Lung (tissue), 12 donors: Measurements from ENCODE around the gene ABCC11. TPM values are rescaled to one million over a fixed set of nuclear protein-coding genes. Genes with fewer than 3 reads are reported as not detected.
"Not testable (repeated sequence)": the region's sequence is repeated elsewhere in the genome, so short reads cannot be mapped to it uniquely, and the experiment has no call there.

Experiments
- ATAC-seq: fragments of 200-7000 bp; cut with Tn5 transposase; one replicate; pipeline ENCODE4 v1.9.1; 2020; ENCODE audit warnings: moderate number of reproducible peaks; ENCODE audit not compliant: insufficient read depth, low FRiP score
- DNase-seq, 3 donors: peaks; one replicate each; pipeline ENCODE4 v3.0.0-alpha.2; 2013 to 2017
- H3K27ac ChIP-seq, 2 donors: one replicate each; pipeline ENCODE4 v1.5.1; 2013; ENCODE audit warnings: mild to moderate bottlenecking in 2 of 2, moderate library complexity in 2 of 2, control low read depth in 1 of 2, inconsistent platforms in 1 of 2, low read depth in 1 of 2, low read length in 1 of 2
- H3K27me3 ChIP-seq, 3 donors: one replicate each; pipeline ENCODE4 v1.5.1; 2013; ENCODE audit warnings: low read length in 2 of 3; ENCODE audit not compliant: control insufficient read depth in 3 of 3, insufficient read depth in 3 of 3
- H3K36me3 ChIP-seq, 4 donors: one replicate each; pipeline ENCODE4 v1.5.1; 2013; ENCODE audit warnings: low read length in 4 of 4, mild to moderate bottlenecking in 1 of 4, moderate library complexity in 1 of 4; ENCODE audit not compliant: control insufficient read depth in 4 of 4, insufficient read depth in 4 of 4
- H3K4me1 ChIP-seq, 5 donors: one replicate each; pipeline ENCODE4 v1.5.1; 2013; ENCODE audit warnings: low read length in 5 of 5, mild to moderate bottlenecking in 2 of 5, moderate library complexity in 1 of 5; ENCODE audit not compliant: control insufficient read depth in 5 of 5, insufficient read depth in 5 of 5
- H3K4me3 ChIP-seq: one replicate; pipeline ENCODE4 v1.5.1; 2013; ENCODE audit warnings: mild to moderate bottlenecking, control low read depth, moderate library complexity
- H3K9ac ChIP-seq, 2 donors: one replicate each; pipeline ENCODE4 v1.5.1; 2013; ENCODE audit warnings: low read length in 2 of 2, control low read depth in 1 of 2; ENCODE audit not compliant: insufficient read depth in 1 of 2
- H3K9me3 ChIP-seq, 4 donors: one replicate each; pipeline ENCODE4 v1.5.1; 2013; ENCODE audit warnings: low read length in 3 of 4, mild to moderate bottlenecking in 1 of 4, moderate library complexity in 1 of 4; ENCODE audit not compliant: control insufficient read depth in 4 of 4, insufficient read depth in 3 of 4
- CTCF ChIP-seq: IDR thresholded peaks from 2 replicates; pipeline ENCODE4 v1.5.1; 2012; ENCODE audit warnings: mild to moderate bottlenecking; ENCODE audit errors: control extremely low read depth, extremely low read depth
- WGBS, 2 donors: extraction: QIAGEN DNeasy Blood & Tissue Kit; methylation state at CpG; one replicate each; pipeline ENCODE4 v1.1.7; 2013; 5-methylcytosine and 5-hydroxymethylcytosine counted together
- polyA plus RNA-seq, 2 donors: library from polyadenylated mRNA; stranded (reverse); fragments of 200-250 nt; gene quantifications; one replicate each; pipeline ENCODE4 v1.2.1, GENCODE V29; 2013
- total RNA-seq, 2 donors: library from RNA; depleted of rRNA in 1 of 2; stranded (reverse); fragments of >200 nt in 1 of 2; gene quantifications; one replicate each; pipeline ENCODE4 v1.2.1, GENCODE V29; 2014 to 2021
- donor health status: control.
- donor health status: control.
- donor health status: Bipolar disorder and iron deficiency.
- donor health status: healthy.
- donor health status: DM: yes; HTN: yes; CAD: no.

Gene ABCC11
- total and polyA plus RNA-seq, 4 donors, result 0.08 to 1.3 (median 0.25) TPM

GRCh38 chr16:48187779-48188178 lies 59.6 kb downstream of the ABCC11 start:
- H3K27me3 ChIP-seq, result no peaks in the 10 kb centered on the region
- 87 to 90% methylated on average over 4 of the region's 4 CpGs for WGBS, 2 donors
- no peak overlapping the region for H3K4me3 ChIP-seq
- ATAC-seq, result no peak
- no peaks in the 10 kb centered on the region for H3K9me3 ChIP-seq
- no peak overlapping the region for H3K9ac ChIP-seq
- no peak overlapping the region for H3K27ac ChIP-seq
- DNase-seq, result no peak
- no peaks in the 10 kb centered on the region for H3K36me3 ChIP-seq
- no peaks in the 10 kb centered on the region for H3K4me1 ChIP-seq
- no peak for TF ChIP-seq CTCF

- TF ChIP-seq CTCF, result no peak
- Histone ChIP-seq H3K4me3 (no peak overlapping the region), H3K9me3 (peaks cover 0 to 3% (median 0%) of the 10 kb centered on the region in 4 donors), H3K36me3 (no peaks in the 10 kb centered on the region), H3K9ac (no peak overlapping the region), H3K27ac (no peak overlapping the region), H3K27me3 (peaks cover 0 to 2% (median 0%) of the 10 kb centered on the region in 3 donors), H3K4me1 (no peaks in the 10 kb centered on the region)
- ATAC-seq (no peak), DNase-seq (no peak)
- 86 to 91% methylated on average over 6 of the region's 6 CpGs for WGBS, 2 donors
Observed at GRCh38 chr16:48184681-48185080, 62.7 kb downstream of the ABCC11 start.

GRCh38 chr16:48182979-48183537 lies 64.3 kb downstream of the ABCC11 start:
- Histone ChIP-seq H3K27me3 (peaks cover 0 to 2% (median 0%) of the 10 kb centered on the region in 3 donors), H3K9ac (no peak overlapping the region), H3K36me3 (no peaks in the 10 kb centered on the region), H3K27ac (no peak overlapping the region), H3K4me3 (no peak overlapping the region), H3K4me1 (no peaks in the 10 kb centered on the region), H3K9me3 (peaks cover 0 to 3% (median 0%) of the 10 kb centered on the region in 4 donors)
- WGBS, 2 donors, result 90 to 91% methylated on average over 8 of the region's 8 CpGs
- no peak for TF ChIP-seq CTCF
- ATAC-seq, result no peak
- DNase-seq, result no peak

GRCh38 chr16:48181746-48182520 lies 65.4 kb downstream of the ABCC11 start:
- H3K27ac ChIP-seq, H3K36me3 ChIP-seq, H3K9ac ChIP-seq, DNase-seq, ATAC-seq, H3K9me3 ChIP-seq, H3K4me3 ChIP-seq, H3K27me3 ChIP-seq, H3K4me1 ChIP-seq: not testable (repeated sequence)
- WGBS, 2 donors, result 81 to 82% methylated on average over 14 of the region's 14 CpGs
